GM23248 (cell line): ENCODE data around the gene MAP1S. TPM values are rescaled to one million over a fixed set of nuclear protein-coding genes. Genes with fewer than 3 reads are reported as not detected.

Experiments used
- DNase-seq: peaks from one replicate; pipeline ENCODE4 v3.0.0-alpha.2; 2015
- H2AFZ ChIP-seq: fragments of 200-600 bp; sonication (generic); 2 replicates; pipeline ENCODE4 v1.6.1; 2016; ENCODE audit warnings: antibody characterized with exemption
- H3F3A ChIP-seq: fragments of 200-600 bp; sonication (generic); 2 replicates; pipeline ENCODE4 v1.6.1; 2016; ENCODE audit warnings: mild to moderate bottlenecking, antibody characterized with exemption, mixed run types; ENCODE audit not compliant: insufficient read depth
- H3K27ac ChIP-seq: fragments of 200-600 bp; sonication (generic); 2 replicates; pipeline ENCODE4 v1.5.1; 2016; ENCODE audit warnings: mild to moderate bottlenecking
- H3K27me3 ChIP-seq: fragments of 200-600 bp; sonication (generic); replicated peaks from 2 replicates; pipeline ENCODE4 v1.6.1; 2016; ENCODE audit warnings: mild to moderate bottlenecking; ENCODE audit not compliant: insufficient read depth
- H3K36me3 ChIP-seq: fragments of 200-600 bp; sonication (generic); 2 replicates; pipeline ENCODE4 v1.6.1; 2016; ENCODE audit warnings: low read depth, mild to moderate bottlenecking
- H3K4me1 ChIP-seq: fragments of 200-600 bp; sonication (generic); 2 replicates; pipeline ENCODE4 v1.6.1; 2016; ENCODE audit warnings: mild to moderate bottlenecking; ENCODE audit not compliant: insufficient read depth
- H3K4me2 ChIP-seq: fragments of 200-600 bp; sonication (generic); one replicate; pipeline ENCODE4 v1.6.1; 2016; ENCODE audit warnings: mild to moderate bottlenecking; ENCODE audit not compliant: unreplicated experiment
- H3K4me3 ChIP-seq: fragments of 200-600 bp; sonication (generic); 2 replicates; pipeline ENCODE4 v1.5.1; 2016; ENCODE audit warnings: mild to moderate bottlenecking
- H3K79me2 ChIP-seq: fragments of 200-600 bp; sonication (generic); 2 replicates; pipeline ENCODE4 v1.6.1; 2016; ENCODE audit warnings: mild to moderate bottlenecking; ENCODE audit not compliant: insufficient read depth
- H3K9ac ChIP-seq: fragments of 200-600 bp; sonication (generic); 2 replicates; pipeline ENCODE4 v1.6.1; 2016; ENCODE audit warnings: mild to moderate bottlenecking
- H3K9me2 ChIP-seq: fragments of 200-600 bp; sonication (generic); 2 replicates; pipeline ENCODE4 v1.6.1; 2016; ENCODE audit warnings: mixed run types, mild to moderate bottlenecking, moderate library complexity; ENCODE audit not compliant: insufficient read depth
- H3K9me3 ChIP-seq: fragments of 200-600 bp; sonication (generic); one replicate; pipeline ENCODE4 v1.6.1; 2017; ENCODE audit warnings: low read depth
- H4K20me1 ChIP-seq: fragments of 200-600 bp; sonication (generic); 2 replicates; pipeline ENCODE4 v1.6.0; 2016; ENCODE audit not compliant: insufficient read depth
- EZH2 ChIP-seq: fragments of 200-600 bp; sonication (generic); IDR thresholded peaks from 2 replicates; pipeline ENCODE4 v1.6.1; 2018; ENCODE audit warnings: antibody characterized with exemption, mild to moderate bottlenecking; ENCODE audit not compliant: insufficient read depth, poor library complexity, severe bottlenecking
- EZH2phosphoT487 ChIP-seq: fragments of 200-600 bp; sonication (generic); IDR thresholded peaks from 2 replicates; pipeline ENCODE4 v1.6.1; 2018; ENCODE audit warnings: antibody characterized with exemption, moderate library complexity, mild to moderate bottlenecking, low read depth; ENCODE audit not compliant: insufficient read depth
- WGBS, 2 experiments: methylation state at CpG; one replicate each; pipeline ENCODE4 v1.1.6; 2015 to 2017; ENCODE audit warnings: low lambda C conversion rate in 2 of 2, low coverage in 1 of 2; ENCODE audit errors: missing lambda C conversion rate in 2 of 2; 5-methylcytosine and 5-hydroxymethylcytosine counted together
- in situ Hi-C: fragments of 300-500 bp; cut with MboI; formaldehyde crosslinking; loops from 2 replicates; pipeline ENCODE4 v1.15.0; 2020
- polyA plus RNA-seq: library from polyadenylated mRNA; unstranded; fragments of >200 nt; fragmentation: Nextera tagmentation; extraction: Ambion mirVana; gene quantifications from 2 replicates; pipeline ENCODE4 v1.2.1, GENCODE V29; 2016
- total RNA-seq: library from RNA; depleted of rRNA; stranded (reverse); fragments of >200 nt; shearing (Covaris generic); gene quantifications from 2 replicates; pipeline ENCODE4 v1.2.3, GENCODE V29; 2014; rRNA removed

Gene MAP1S
- total RNA-seq (20.4 and 37.1 TPM in 2 replicates), polyA plus RNA-seq (41.7 and 44.8 TPM in 2 replicates)

DNA sequence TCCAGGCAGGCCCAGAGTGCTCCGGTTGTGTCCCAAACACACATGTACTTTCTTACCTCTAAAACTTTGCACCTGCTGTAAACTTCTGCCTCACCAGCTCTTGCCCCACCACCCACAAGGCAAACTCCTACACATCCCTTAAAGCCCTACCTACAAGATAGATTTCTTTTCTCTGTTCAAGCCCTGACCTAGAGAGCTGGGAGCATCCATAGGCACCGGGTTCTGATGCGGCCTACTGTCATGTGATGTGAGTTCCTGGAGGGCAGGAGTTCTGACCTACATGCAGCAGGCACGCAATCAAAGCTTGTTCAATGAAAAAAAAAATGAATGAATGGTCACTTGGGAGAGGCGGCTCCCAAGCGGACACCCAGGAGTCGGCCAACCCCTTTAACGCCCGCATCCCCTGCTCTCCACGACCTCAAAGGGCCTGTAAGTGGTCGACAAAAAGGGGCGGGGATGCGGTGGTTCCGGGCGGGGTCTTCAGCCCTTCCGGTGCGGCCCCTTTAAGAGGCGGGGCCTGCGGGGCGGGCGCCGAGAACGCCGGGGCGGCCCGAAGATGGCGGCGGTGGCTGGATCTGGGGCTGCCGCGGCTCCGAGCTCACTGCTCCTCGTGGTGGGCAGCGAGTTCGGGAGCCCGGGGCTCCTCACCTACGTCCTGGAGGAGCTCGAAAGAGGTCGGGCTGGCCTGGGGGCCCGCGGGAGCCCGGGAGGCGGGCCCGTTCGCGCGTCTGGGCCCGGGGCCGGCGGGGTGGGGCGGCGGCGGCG lies at the start of gene MAP1S:
MAP1S (plus strand) TSS at position 534 of the 765 bp plus-strand sequence; CDS start at position 557, 23 bp downstream.
- H3K27me3 ChIP-seq: no peaks in the 10 kb centered on the region
- H3K9me3 ChIP-seq: no peaks in the 10 kb centered on the region
- in situ Hi-C loops: no loop called here
- WGBS, 2 experiments: 5 to 9% methylated on average over 12 to 35 of the region's 53 CpGs
- no peaks in the 10 kb centered on the region for H4K20me1 ChIP-seq
- H3K9me2 ChIP-seq: no peaks in the 10 kb centered on the region
- peak within 1 kb of the TSS; percentile 95 for H3K4me2 ChIP-seq
- peaks cover 33% of the 10 kb centered on the region for H3K4me1 ChIP-seq
- H3K9ac ChIP-seq: peak within 1 kb of the TSS; percentile 87
- peak within 1 kb of the TSS; percentile 86 for H2AFZ ChIP-seq
- H3K79me2 ChIP-seq: peaks cover 48% of the 10 kb centered on the region
- H3K4me3 ChIP-seq: peak within 1 kb of the TSS; percentile 99
- peaks cover 29% of the 10 kb centered on the region for H3F3A ChIP-seq
- peak; percentile 75 for DNase-seq
- TF ChIP-seq EZH2 (no peak), EZH2phosphoT487 (no peak)
- no peaks in the 10 kb centered on the region for H3K36me3 ChIP-seq
- peak within 1 kb of the TSS; percentile 84 for H3K27ac ChIP-seq

GRCh38 chr19:17671906-17672305 lies 47.4 kb upstream of the MAP1S start:
- Histone ChIP-seq H3F3A (no peaks in the 10 kb centered on the region), H2AFZ (no peak overlapping the region)

GRCh38 chr19:17673937-17674799 lies 45.1 kb upstream of the MAP1S start:
- Histone ChIP-seq H3K9me3 (no peaks in the 10 kb centered on the region), H2AFZ (no peak overlapping the region), H3K27ac (no peak overlapping the region), H3K27me3 (peaks cover 9% of the 10 kb centered on the region; the same call in 1 of the 2 replicates), H3K9ac (no peak overlapping the region), H3K9me2 (no peaks in the 10 kb centered on the region), H3K4me2 (no peak overlapping the region), H4K20me1 (no peaks in the 10 kb centered on the region), H3K4me1 (no peaks in the 10 kb centered on the region), H3K4me3 (no peak overlapping the region), H3F3A (no peaks in the 10 kb centered on the region), H3K36me3 (no peaks in the 10 kb centered on the region), H3K79me2 (no peaks in the 10 kb centered on the region)
- no peak for TF ChIP-seq EZH2phosphoT487
- no peak for TF ChIP-seq EZH2
- in situ Hi-C loops: no loop called here
- 41 to 47% methylated on average over 19 of the region's 19 CpGs for WGBS, 2 experiments
- peak; percentile 24 for DNase-seq

More at GRCh38 chr19:17671906-17672305, 47.4 kb upstream of the MAP1S start:
- H3K27me3 ChIP-seq: peaks cover 9% of the 10 kb centered on the region; the same call in 1 of the 2 replicates
- no peak overlapping the region for H3K4me3 ChIP-seq
- H3K4me2 ChIP-seq: no peak overlapping the region
- no peak overlapping the region for H3K27ac ChIP-seq
- peak; percentile 61 for DNase-seq
- in situ Hi-C loops: no loop called here
- H3K36me3 ChIP-seq: no peaks in the 10 kb centered on the region
- no peaks in the 10 kb centered on the region for H3K79me2 ChIP-seq
- no peaks in the 10 kb centered on the region for H4K20me1 ChIP-seq
- no peak overlapping the region for H3K9ac ChIP-seq
- H3K9me3 ChIP-seq: no peaks in the 10 kb centered on the region
- TF ChIP-seq EZH2phosphoT487 (no peak), EZH2 (no peak)
- H3K4me1 ChIP-seq: no peaks in the 10 kb centered on the region
- 64 to 78% methylated on average over 2 of the region's 2 CpGs for WGBS, 2 experiments
- no peaks in the 10 kb centered on the region for H3K9me2 ChIP-seq

GRCh38 chr19:17676295-17676694 lies 43.0 kb upstream of the MAP1S start:
- H3K4me1 ChIP-seq: peaks cover 6% of the 10 kb centered on the region; the same call in 1 of the 2 replicates
- DNase-seq: no peak
- H2AFZ ChIP-seq: no peak overlapping the region
- H3K9ac ChIP-seq: no peak overlapping the region
- H3K79me2 ChIP-seq: no peaks in the 10 kb centered on the region
- 0 to 5% methylated on average over 2 of the region's 2 CpGs for WGBS, 2 experiments
- in situ Hi-C loops: no loop called here
- TF ChIP-seq EZH2 (no peak), EZH2phosphoT487 (no peak)
- H3K36me3 ChIP-seq: no peaks in the 10 kb centered on the region
- H3K9me2 ChIP-seq: no peaks in the 10 kb centered on the region
- no peaks in the 10 kb centered on the region for H4K20me1 ChIP-seq
- no peaks in the 10 kb centered on the region for H3F3A ChIP-seq
- no peak overlapping the region for H3K27ac ChIP-seq
- H3K4me2 ChIP-seq: no peak overlapping the region
- no peaks in the 10 kb centered on the region for H3K9me3 ChIP-seq
- H3K4me3 ChIP-seq: no peak overlapping the region
- peaks cover 9% of the 10 kb centered on the region; the same call in 1 of the 2 replicates for H3K27me3 ChIP-seq
